Muscle of leg (tissue), 11 donors: ENCODE measurements around the gene CDO1. TPM values are rescaled to one million over a fixed set of nuclear protein-coding genes. Genes with fewer than 3 reads are reported as not detected.

ENCODE experiments used
- DNase-seq: peaks from one replicate; pipeline ENCODE4 v3.0.0; 2013
- H3K27ac ChIP-seq: one replicate; pipeline ENCODE4 v1.5.1; 2013; ENCODE audit warnings: mild to moderate bottlenecking, low read length, control low read depth
- H3K27me3 ChIP-seq: one replicate; pipeline ENCODE4 v1.6.1; 2013; ENCODE audit warnings: low read length; ENCODE audit not compliant: control insufficient read depth, insufficient read depth
- H3K36me3 ChIP-seq: one replicate; pipeline ENCODE4 v1.6.1; 2013; ENCODE audit warnings: low read length; ENCODE audit not compliant: control insufficient read depth, insufficient read depth
- H3K4me1 ChIP-seq: one replicate; pipeline ENCODE4 v1.6.1; 2013; ENCODE audit warnings: low read length; ENCODE audit not compliant: control insufficient read depth, insufficient read depth
- H3K4me3 ChIP-seq: one replicate; pipeline ENCODE4 v1.5.1; 2013; ENCODE audit warnings: low read length, control low read depth
- H3K9me3 ChIP-seq: replicated peaks from 2 replicates; pipeline ENCODE4 v1.6.1; 2013; ENCODE audit warnings: low read depth, low read length; ENCODE audit not compliant: control insufficient read depth
- WGBS: methylation state at CpG from one replicate; pipeline ENCODE4 v1.1.5; 2013; ENCODE audit warnings: missing lambda C conversion rate; ENCODE audit not compliant: insufficient coverage; 5-methylcytosine and 5-hydroxymethylcytosine counted together
- polyA plus RNA-seq, 8 donors: library from polyadenylated mRNA; unstranded; fragments of 120-200 nt; gene quantifications; one replicate each; pipeline versions ENCODE4 v1.2.1 to v1.2.3, GENCODE V29; 2013; ENCODE audit warnings: inconsistent platforms in 1 of 8, low replicate concordance in 1 of 8; ENCODE audit not compliant: insufficient read length in 8 of 8, insufficient read depth in 1 of 8
- total RNA-seq: library from RNA; stranded (reverse); fragments of 120-200 nt; gene quantifications from one replicate; pipeline ENCODE4 v1.2.4, GENCODE V29; 2013

CDO1 gene
- total and polyA plus RNA-seq, 9 donors, result 17.4 to 27.1 (median 22.8) TPM

GRCh38 chr5:115798252-115798651, 18.2 kb downstream of the CDO1 start:
- 67% methylated on average over 1 of the region's 2 CpGs for WGBS
- H3K4me1 ChIP-seq, result no peaks in the 10 kb centered on the region
- H3K27me3 ChIP-seq, result no peaks in the 10 kb centered on the region
- H3K27ac ChIP-seq, result no peak overlapping the region
- no peaks in the 10 kb centered on the region for H3K9me3 ChIP-seq
- no peaks in the 10 kb centered on the region for H3K36me3 ChIP-seq
- DNase-seq, result no peak
- H3K4me3 ChIP-seq, result no peak overlapping the region

DNA sequence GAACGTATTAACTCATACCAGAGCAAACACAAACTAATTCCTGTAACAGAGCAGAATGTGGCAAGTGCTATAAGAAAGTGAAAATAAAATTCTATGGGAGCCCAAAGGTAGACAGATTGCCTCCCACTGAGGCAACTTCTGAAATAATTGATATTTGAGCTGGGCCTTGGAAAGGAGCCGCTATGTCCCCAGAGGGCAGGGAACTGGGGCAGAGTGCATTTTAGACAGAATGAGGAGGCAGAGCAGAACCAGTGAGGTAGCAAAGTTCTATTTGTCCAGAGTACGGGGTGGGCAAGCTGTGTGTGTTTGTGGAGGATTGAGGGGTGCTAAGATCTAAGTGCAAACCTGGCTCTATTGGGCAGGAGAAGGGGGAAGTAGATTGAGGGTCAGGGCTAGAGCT, 19.8 kb downstream of the CDO1 start:
- H3K9me3 ChIP-seq, result no peaks in the 10 kb centered on the region
- H3K27ac ChIP-seq, result no peak overlapping the region
- H3K27me3 ChIP-seq, result no peaks in the 10 kb centered on the region
- no peak for DNase-seq
- H3K4me3 ChIP-seq, result no peak overlapping the region
- H3K36me3 ChIP-seq, result no peaks in the 10 kb centered on the region
- 67% methylated on average over 2 of the region's 3 CpGs for WGBS
- H3K4me1 ChIP-seq, result no peaks in the 10 kb centered on the region

- WGBS, result no CpG with 5 or more reads among the region's 1 CpG
- Histone ChIP-seq H3K36me3 (no peaks in the 10 kb centered on the region), H3K27ac (no peak overlapping the region), H3K4me1 (no peaks in the 10 kb centered on the region), H3K27me3 (no peaks in the 10 kb centered on the region), H3K4me3 (no peak overlapping the region), H3K9me3 (no peaks in the 10 kb centered on the region)
- no peak for DNase-seq
Observed at GRCh38 chr5:115795700-115796099, 20.8 kb downstream of the CDO1 start.

- Histone ChIP-seq H3K9me3 (no peaks in the 10 kb centered on the region), H3K4me3 (no peak overlapping the region), H3K36me3 (no peaks in the 10 kb centered on the region), H3K4me1 (peaks cover 4% of the 10 kb centered on the region), H3K27me3 (no peaks in the 10 kb centered on the region), H3K27ac (no peak overlapping the region)
- WGBS, result no CpG with 5 or more reads among the region's 1 CpG
- DNase-seq, result no peak
Observed at GRCh38 chr5:115788440-115788839, 28.0 kb downstream of the CDO1 start.

DNA sequence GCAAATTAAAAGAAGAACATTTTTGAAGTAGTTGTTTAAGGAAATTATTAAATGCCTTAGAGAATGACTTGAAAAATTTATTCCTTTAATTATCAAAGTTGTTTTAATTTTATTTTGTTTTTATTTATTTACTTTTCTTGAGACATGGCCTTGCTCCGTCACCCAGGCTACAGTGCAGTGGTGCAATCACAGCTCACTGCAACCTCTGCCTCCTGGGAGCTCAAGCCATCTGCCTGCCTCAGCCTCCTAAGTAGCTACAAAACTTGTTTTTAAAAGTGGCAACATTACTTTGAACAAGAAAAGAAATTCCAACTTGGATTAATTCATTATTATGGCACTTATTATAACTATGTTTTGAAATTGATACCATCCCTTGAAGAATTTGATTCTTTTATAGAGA, 29.0 kb downstream of the CDO1 start:
- 100% methylated on average over 1 of the region's 1 CpG for WGBS
- Histone ChIP-seq H3K4me3 (no peak overlapping the region), H3K27me3 (no peaks in the 10 kb centered on the region), H3K4me1 (peaks cover 4% of the 10 kb centered on the region), H3K36me3 (no peaks in the 10 kb centered on the region), H3K9me3 (no peaks in the 10 kb centered on the region), H3K27ac (no peak overlapping the region)
- DNase-seq, result no peak

DNA sequence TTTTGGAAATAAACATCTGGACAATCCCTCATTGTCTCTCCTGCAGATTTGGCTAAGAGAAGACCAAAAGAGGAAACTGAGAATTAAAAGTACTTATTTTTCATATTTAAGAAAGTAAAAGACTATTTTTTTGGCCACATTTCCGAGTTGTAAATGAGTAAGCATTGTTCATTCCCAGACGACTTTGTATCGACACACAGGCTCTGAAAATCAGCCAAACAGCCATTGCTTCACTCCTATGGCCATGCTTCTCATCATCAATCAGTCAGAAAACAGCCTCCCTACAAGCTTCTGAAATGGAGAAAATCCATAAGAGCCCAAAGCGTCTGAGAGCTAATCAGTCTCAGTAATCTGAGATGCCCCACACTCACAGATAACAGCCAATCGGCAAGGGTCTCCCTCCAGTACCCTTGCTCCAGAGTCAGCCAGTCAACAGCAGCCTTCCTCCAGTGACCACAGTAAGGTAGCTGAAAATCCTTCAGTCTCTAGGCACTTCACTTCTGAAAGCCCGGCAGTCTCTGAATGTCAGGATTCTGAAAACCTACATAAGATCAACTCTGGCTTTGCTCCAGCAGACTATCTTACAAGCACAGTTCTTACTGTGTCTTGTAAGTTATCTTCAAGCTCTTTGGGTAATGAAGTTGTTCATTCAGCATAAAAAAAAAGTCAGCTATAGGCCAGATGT, 30.9 kb downstream of the CDO1 start:
- H3K36me3 ChIP-seq, result no peaks in the 10 kb centered on the region
- no peaks in the 10 kb centered on the region for H3K9me3 ChIP-seq
- H3K4me1 ChIP-seq, result peaks cover 4% of the 10 kb centered on the region
- WGBS, result 18% methylated on average over 4 of the region's 6 CpGs
- no peak overlapping the region for H3K4me3 ChIP-seq
- H3K27me3 ChIP-seq, result no peaks in the 10 kb centered on the region
- H3K27ac ChIP-seq, result peak overlapping the region; percentile 39
- peak; percentile 87 for DNase-seq

GRCh38 chr5:115778417-115778816, 38.0 kb downstream of the CDO1 start:
- H3K4me3 ChIP-seq, result no peak overlapping the region
- no CpG with 5 or more reads among the region's 1 CpG for WGBS
- DNase-seq, result peak; percentile 10
- no peaks in the 10 kb centered on the region for H3K27me3 ChIP-seq
- H3K36me3 ChIP-seq, result no peaks in the 10 kb centered on the region
- no peaks in the 10 kb centered on the region for H3K9me3 ChIP-seq
- peaks cover 17% of the 10 kb centered on the region for H3K4me1 ChIP-seq
- no peak overlapping the region for H3K27ac ChIP-seq

DNA sequence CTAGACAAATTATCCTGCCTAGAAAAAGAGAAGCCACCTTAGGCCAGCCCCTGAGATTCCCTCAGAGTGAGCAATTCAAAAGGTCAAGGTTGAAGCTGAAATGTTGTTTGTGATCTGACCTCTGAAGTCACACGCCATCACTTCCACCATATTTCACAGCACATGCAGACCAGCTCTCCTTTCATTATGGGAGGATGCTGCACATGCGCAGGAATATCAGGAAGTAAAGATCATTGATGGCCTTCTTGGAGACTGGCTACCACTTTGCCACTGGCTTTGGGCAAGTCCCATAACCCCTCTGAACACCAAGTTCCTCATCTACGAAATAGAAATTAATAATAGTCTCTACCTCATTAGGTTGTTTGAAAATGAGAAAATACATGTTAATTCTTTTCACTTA, 39.5 kb downstream of the CDO1 start:
- Histone ChIP-seq H3K4me3 (no peak overlapping the region), H3K27ac (no peak overlapping the region), H3K4me1 (peaks cover 27% of the 10 kb centered on the region), H3K36me3 (no peaks in the 10 kb centered on the region), H3K27me3 (no peaks in the 10 kb centered on the region), H3K9me3 (no peaks in the 10 kb centered on the region)
- WGBS, result no CpG with 5 or more reads among the region's 3 CpGs
- no peak for DNase-seq

GRCh38 chr5:115775999-115776398, 40.5 kb downstream of the CDO1 start:
- no peaks in the 10 kb centered on the region for H3K27me3 ChIP-seq
- DNase-seq, result no peak
- no peak overlapping the region for H3K4me3 ChIP-seq
- WGBS, result 50% methylated on average over 3 of the region's 4 CpGs
- H3K36me3 ChIP-seq, result no peaks in the 10 kb centered on the region
- no peaks in the 10 kb centered on the region for H3K9me3 ChIP-seq
- H3K27ac ChIP-seq, result no peak overlapping the region
- peaks cover 31% of the 10 kb centered on the region for H3K4me1 ChIP-seq

DNA sequence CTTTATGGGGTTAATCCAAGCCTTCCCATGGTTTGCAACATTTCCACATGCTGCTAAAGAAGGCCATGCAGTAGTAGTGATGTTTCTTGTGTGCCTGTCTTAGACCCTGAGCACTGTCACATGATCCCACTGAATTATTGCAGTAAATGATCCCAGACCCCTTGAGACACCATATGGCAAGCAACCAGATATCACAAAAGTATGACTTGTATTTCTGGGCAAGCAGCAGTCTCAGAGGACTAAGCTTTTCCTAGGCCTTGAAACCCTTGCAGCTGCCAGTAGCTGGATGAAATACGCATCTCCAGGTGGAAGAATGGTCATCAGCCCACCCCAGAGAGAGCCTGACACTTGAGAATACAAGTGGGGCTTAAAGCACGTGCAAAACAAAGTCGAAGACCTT, 41.8 kb downstream of the CDO1 start:
- Histone ChIP-seq H3K9me3 (no peaks in the 10 kb centered on the region), H3K27me3 (no peaks in the 10 kb centered on the region), H3K27ac (no peak overlapping the region), H3K4me1 (peaks cover 31% of the 10 kb centered on the region), H3K4me3 (no peak overlapping the region), H3K36me3 (no peaks in the 10 kb centered on the region)
- 20% methylated on average over 1 of the region's 3 CpGs for WGBS
- peak; percentile 99 for DNase-seq
